GM18526 (cell line): ENCODE data around the gene LCN10.

Experiments used
- POLR2A ChIP-seq: IDR thresholded peaks from 3 replicates; pipeline ENCODE4 v1.6.1; 2011; ENCODE audit not compliant: insufficient read length; ENCODE audit errors: extremely low read depth

Gene LCN10

GRCh38 chr9:136728080-136728547 lies 14.6 kb downstream of the LCN10 start:
- peak; percentile 99 for TF ChIP-seq POLR2A

GRCh38 chr9:136726631-136727191 lies 16.0 kb downstream of the LCN10 start:
- TF ChIP-seq POLR2A = no peak

DNA sequence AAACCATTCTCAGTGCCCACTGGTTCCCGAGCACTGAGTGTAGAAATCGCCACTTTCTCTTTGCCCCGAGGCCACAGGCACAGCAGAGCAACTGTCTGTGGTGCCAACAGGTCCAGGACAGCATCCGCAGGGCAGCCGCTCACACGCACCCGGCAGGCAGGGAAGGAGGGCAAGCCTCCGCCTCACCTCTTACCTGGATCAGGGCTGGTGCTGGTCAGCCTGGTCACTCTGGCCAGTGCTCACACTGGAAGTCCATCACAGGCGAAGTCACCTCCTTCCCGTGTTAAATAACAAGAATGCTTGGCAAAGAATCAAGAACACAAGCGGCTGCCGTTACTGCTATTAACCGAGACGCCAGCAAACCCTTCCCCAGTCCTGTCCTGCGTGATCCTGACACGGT lies 16.6 kb downstream of the LCN10 start:
- no peak for TF ChIP-seq POLR2A

GRCh38 chr9:136725612-136726011 lies 17.1 kb downstream of the LCN10 start:
- TF ChIP-seq POLR2A = no peak

DNA sequence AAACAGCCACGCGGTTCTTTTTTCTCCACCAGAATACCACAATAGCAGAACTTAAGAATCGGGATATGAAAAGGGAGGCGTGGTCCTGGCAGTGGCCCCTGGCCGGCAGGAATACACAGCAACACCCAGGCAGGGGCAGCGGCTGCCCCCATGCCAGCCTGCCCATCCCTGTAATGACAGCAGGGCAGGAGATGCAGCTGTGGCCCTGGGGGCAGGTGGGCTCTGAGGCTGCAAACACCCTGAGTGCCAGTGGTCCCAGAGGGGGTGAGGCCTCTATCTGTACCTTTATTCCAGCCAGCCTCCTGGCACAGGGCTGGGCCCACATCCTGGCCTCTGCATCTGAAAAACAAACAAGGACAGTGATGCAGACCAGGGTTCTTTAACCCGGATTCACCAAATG lies 18.0 kb downstream of the LCN10 start:
- TF ChIP-seq POLR2A = no peak

DNA sequence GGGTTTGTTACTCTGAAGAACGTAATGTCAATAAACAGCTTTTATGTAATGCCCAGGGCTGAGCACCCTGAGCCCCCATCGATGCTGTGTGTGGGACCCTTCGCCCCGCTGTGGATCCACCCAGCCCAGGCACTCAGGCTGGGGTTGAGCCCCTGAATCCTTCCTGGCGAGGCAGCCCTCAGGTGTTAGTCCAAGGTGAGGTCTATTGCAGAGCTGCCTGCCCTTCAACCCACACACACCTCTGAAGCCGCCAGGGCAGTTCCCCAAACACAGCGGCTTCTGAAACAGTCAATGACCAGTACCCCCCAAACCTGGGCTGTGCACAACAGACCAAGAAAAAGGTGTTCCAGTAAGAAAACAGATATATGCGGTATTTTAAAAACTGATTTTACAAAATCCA lies 18.8 kb downstream of the LCN10 start:
- TF ChIP-seq POLR2A = no peak

- TF ChIP-seq POLR2A = no peak
These were observed 19.3 kb downstream of the LCN10 start for GRCh38 chr9:136723362-136723976.

DNA sequence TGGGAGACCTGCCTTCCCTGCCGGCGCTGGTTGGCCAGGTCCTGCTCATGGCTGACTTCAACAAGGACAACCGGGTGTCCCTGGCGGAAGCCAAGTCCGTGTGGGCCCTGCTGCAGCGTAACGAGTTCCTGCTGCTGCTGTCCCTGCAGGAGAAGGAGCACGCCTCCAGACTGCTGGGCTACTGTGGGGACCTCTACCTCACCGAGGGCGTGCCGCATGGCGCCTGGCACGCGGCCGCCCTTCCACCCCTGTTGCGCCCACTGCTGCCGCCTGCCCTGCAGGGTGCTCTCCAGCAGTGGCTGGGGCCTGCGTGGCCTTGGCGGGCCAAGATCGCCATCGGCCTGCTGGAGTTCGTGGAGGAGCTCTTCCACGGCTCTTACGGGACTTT lies 19.8 kb downstream of the LCN10 start:
- TF ChIP-seq POLR2A = peak; percentile 17

DNA sequence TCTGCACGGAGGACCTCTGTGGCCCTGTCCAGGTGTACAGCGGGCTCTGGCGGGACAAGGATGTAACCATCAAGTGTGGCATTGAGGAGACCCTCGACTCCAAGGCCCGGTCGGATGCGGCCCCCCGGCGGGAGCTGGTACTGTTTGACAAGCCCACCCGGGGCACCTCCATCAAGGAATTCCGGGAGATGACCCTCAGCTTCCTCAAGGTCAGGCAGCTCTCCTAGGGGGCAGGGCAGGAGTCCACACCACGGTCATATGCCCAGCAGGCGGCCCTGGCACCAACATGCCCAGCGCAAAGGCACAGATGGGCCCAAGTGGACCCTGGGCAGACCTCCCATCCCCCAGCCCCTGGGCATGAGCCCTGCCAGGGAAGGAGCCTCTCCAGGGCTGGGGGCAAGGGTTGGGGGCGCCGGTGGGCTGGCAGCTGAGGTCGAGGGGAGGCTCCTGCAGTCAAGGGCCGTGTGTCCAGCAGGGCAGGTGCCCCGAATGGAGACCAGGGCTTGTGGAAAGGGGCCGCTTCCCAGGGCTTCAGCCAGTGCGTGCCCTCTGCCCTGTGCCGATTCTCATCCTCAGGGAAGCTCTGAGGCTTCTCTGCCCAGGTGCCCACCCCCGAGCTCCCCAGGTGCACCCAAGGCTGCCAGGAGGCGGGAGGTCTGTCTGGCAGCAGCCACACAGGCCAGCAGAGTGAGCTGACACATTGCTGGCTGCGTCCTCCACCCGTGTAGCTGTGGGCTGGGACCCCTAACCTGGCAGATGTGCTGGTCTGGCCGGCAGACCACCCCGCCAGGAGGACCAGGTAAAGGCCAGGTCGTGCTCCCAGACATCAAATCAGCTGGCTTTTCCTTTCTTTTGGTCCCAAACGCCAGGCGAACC lies 20.4 kb downstream of the LCN10 start:
- TF ChIP-seq POLR2A = no peak

GRCh38 chr9:136721339-136722092 lies 21.2 kb downstream of the LCN10 start:
- TF ChIP-seq POLR2A = no peak

- no peak for TF ChIP-seq POLR2A
These were observed 21.8 kb downstream of the LCN10 start for GRCh38 chr9:136720898-136721338.

- no peak for TF ChIP-seq POLR2A
These were observed 22.4 kb downstream of the LCN10 start for GRCh38 chr9:136720251-136720897.

- no peak for TF ChIP-seq POLR2A
These were observed 23.4 kb downstream of the LCN10 start for GRCh38 chr9:136719195-136719880.

- no peak for TF ChIP-seq POLR2A
These were observed 24.2 kb downstream of the LCN10 start for GRCh38 chr9:136718345-136719194.

- TF ChIP-seq POLR2A = no peak
These were observed 25.3 kb downstream of the LCN10 start for GRCh38 chr9:136717399-136717798.
